Measurements from ENCODE around the gene ZNF639. TPM values are rescaled to one million over a fixed set of nuclear protein-coding genes. Genes with fewer than 3 reads are reported as not detected.

Gene ZNF639
- total and polyA plus RNA-seq, 10 of the 15 experiments (the other 5 are each of a cell fraction or from before 2014, with no cell fraction given): 16.3 to 61.2 (median 35.3) TPM

DNA sequence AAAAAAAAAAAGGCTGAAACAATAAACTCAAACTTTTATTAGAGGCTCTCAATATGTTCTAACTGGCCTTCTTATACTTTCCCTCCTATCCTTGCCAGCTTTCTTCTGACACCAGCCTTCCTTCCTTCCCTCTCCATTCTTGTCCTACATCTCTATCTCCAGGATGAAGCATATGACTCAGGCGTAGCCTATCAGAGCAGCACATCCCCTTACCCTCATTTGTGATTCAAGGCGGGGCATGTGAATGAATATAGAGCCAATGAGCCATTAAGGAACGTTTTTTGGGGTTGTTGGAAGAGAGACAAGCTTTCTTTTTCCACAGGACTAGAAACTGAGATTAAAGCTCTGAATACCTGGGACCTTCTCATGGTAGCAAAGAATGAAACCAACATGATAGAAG lies 46.8 kb upstream of the ZNF639 start:
- H3K27ac ChIP-seq (ENCODE audit: control insufficient read depth, insufficient read depth): no peak overlapping the region
- no peaks in the 10 kb centered on the region for H3K27me3 ChIP-seq (replicated peaks in 1 of 2; ENCODE audit: control insufficient read depth in 2 of 2, insufficient read depth in 2 of 2, low read length in 1 of 2)
- in situ Hi-C loops (cut with MboI): no loop called here
- H3K9me3 ChIP-seq (replicated peaks; ENCODE audit: control insufficient read depth, insufficient read depth, low read length): no peaks in the 10 kb centered on the region
- H3K79me2 ChIP-seq (ENCODE audit: control insufficient read depth, insufficient read depth, low read length): no peaks in the 10 kb centered on the region
- H3K36me3 ChIP-seq (ENCODE audit: control insufficient read depth in 2 of 2, insufficient read depth in 2 of 2, low read length in 1 of 2): no peaks in the 10 kb centered on the region
- intact Hi-C loops (cut with micrococcal nuclease; ENCODE audit: unreplicated experiment): no loop called here
- 30% methylated on average over 3 of the region's 3 CpGs for WGBS (ENCODE audit: insufficient coverage, insufficient replicate concordance, low lambda C conversion rate, missing lambda C conversion rate)
- ATAC-seq (no peak), FAIRE-seq (no peak), DNase-seq (ENCODE audit: low read depth, low spot score) (no peak)
- H4K20me1 ChIP-seq (ENCODE audit: control insufficient read depth, insufficient read depth): no peaks in the 10 kb centered on the region
- no peak overlapping the region for H2AFZ ChIP-seq (ENCODE audit: control insufficient read depth, low read depth, low read length)
- no peak overlapping the region for H3K9ac ChIP-seq (ENCODE audit: control insufficient read depth, insufficient read depth, low read length)
- BruUV-seq (replicated peaks): no TSS peak
- no peak overlapping the region for H3K4me3 ChIP-seq
- TF ChIP-seq MTA3 (IDR thresholded peaks at IDR 0.05; ENCODE audit: borderline replicate concordance, low read length) (no peak), CHD4 (IDR thresholded peaks at IDR 0.05) (no peak), POLR2AphosphoS5 (IDR thresholded peaks at IDR 0.05; ENCODE audit: low read length) (no peak), KAT2A (conservative IDR thresholded peaks at IDR 0.05; ENCODE audit: control insufficient read depth, low read depth, low read length) (no peak), EED (IDR thresholded peaks at IDR 0.05; ENCODE audit: low read depth) (no peak), PAX8 (IDR thresholded peaks at IDR 0.05) (no peak), ETV6 (conservative IDR thresholded peaks at IDR 0.05 in 1 of 2, IDR thresholded peaks at IDR 0.05 in 1 of 2; ENCODE audit: borderline replicate concordance in 1 of 2, low read depth in 1 of 2) (no peak), RFX5 (IDR thresholded peaks at IDR 0.05; ENCODE audit: low read depth, low read length) (no peak), RCOR1 (conservative IDR thresholded peaks at IDR 0.05; ENCODE audit: low read depth, low read length) (no peak), PML (IDR thresholded peaks at IDR 0.05; ENCODE audit: low read length) (no peak)
- TF ChIP-seq, protein P1, sequence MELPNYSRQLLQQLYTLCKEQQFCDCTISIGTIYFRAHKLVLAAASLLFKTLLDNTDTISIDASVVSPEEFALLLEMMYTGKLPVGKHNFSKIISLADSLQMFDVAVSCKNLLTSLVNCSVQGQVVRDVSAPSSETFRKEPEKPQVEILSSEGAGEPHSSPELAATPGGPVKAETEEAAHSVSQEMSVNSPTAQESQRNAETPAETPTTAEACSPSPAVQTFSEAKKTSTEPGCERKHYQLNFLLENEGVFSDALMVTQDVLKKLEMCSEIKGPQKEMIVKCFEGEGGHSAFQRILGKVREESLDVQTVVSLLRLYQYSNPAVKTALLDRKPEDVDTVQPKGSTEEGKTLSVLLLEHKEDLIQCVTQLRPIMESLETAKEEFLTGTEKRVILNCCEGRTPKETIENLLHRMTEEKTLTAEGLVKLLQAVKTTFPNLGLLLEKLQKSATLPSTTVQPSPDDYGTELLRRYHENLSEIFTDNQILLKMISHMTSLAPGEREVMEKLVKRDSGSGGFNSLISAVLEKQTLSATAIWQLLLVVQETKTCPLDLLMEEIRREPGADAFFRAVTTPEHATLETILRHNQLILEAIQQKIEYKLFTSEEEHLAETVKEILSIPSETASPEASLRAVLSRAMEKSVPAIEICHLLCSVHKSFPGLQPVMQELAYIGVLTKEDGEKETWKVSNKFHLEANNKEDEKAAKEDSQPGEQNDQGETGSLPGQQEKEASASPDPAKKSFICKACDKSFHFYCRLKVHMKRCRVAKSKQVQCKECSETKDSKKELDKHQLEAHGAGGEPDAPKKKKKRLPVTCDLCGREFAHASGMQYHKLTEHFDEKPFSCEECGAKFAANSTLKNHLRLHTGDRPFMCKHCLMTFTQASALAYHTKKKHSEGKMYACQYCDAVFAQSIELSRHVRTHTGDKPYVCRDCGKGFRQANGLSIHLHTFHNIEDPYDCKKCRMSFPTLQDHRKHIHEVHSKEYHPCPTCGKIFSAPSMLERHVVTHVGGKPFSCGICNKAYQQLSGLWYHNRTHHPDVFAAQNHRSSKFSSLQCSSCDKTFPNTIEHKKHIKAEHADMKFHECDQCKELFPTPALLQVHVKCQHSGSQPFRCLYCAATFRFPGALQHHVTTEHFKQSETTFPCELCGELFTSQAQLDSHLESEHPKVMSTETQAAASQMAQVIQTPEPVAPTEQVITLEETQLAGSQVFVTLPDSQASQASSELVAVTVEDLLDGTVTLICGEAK (IDR thresholded peaks at IDR 0.05; ENCODE audit: borderline replicate concordance): no peak
- TF ChIP-seq, protein P2, sequence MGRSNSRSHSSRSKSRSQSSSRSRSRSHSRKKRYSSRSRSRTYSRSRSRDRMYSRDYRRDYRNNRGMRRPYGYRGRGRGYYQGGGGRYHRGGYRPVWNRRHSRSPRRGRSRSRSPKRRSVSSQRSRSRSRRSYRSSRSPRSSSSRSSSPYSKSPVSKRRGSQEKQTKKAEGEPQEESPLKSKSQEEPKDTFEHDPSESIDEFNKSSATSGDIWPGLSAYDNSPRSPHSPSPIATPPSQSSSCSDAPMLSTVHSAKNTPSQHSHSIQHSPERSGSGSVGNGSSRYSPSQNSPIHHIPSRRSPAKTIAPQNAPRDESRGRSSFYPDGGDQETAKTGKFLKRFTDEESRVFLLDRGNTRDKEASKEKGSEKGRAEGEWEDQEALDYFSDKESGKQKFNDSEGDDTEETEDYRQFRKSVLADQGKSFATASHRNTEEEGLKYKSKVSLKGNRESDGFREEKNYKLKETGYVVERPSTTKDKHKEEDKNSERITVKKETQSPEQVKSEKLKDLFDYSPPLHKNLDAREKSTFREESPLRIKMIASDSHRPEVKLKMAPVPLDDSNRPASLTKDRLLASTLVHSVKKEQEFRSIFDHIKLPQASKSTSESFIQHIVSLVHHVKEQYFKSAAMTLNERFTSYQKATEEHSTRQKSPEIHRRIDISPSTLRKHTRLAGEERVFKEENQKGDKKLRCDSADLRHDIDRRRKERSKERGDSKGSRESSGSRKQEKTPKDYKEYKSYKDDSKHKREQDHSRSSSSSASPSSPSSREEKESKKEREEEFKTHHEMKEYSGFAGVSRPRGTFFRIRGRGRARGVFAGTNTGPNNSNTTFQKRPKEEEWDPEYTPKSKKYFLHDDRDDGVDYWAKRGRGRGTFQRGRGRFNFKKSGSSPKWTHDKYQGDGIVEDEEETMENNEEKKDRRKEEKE (IDR thresholded peaks at IDR 0.05): no peak
- ChIA-PET CTCF (interaction anchor here (1.0 kb wide), 1 partner anchor 23 kb away, joined by 5 read pairs; no protein-coding TSS in a partner anchor), RAD21 (ENCODE audit: unreplicated experiment) (no interaction called here), SMC1A (ENCODE audit: uncharacterized antibody, unreplicated experiment) (interaction anchor here (0.7 to 2.2 kb wide), 5 partner anchors 10 to 260 kb away, joined by 3 to 6 read pairs (median 3); no protein-coding TSS in a partner anchor), POLR2A (interaction anchor here (0.6 to 0.7 kb wide), 2 partner anchors 63 to 88 kb away, joined by 3 to 4 read pairs; no protein-coding TSS in a partner anchor)
- no peaks in the 10 kb centered on the region for H3K4me1 ChIP-seq (ENCODE audit: control insufficient read depth, insufficient read depth, low read length)
- no peak overlapping the region for H3K4me2 ChIP-seq (ENCODE audit: control insufficient read depth, insufficient read depth)

Data from GM12878 (cell line).